ENCODE results near the gene ZFR.
"Not testable (repeated sequence)": the region's sequence is repeated elsewhere in the genome, so short reads cannot be mapped to it uniquely, and the experiment has no call there.

ZFR gene

DNA sequence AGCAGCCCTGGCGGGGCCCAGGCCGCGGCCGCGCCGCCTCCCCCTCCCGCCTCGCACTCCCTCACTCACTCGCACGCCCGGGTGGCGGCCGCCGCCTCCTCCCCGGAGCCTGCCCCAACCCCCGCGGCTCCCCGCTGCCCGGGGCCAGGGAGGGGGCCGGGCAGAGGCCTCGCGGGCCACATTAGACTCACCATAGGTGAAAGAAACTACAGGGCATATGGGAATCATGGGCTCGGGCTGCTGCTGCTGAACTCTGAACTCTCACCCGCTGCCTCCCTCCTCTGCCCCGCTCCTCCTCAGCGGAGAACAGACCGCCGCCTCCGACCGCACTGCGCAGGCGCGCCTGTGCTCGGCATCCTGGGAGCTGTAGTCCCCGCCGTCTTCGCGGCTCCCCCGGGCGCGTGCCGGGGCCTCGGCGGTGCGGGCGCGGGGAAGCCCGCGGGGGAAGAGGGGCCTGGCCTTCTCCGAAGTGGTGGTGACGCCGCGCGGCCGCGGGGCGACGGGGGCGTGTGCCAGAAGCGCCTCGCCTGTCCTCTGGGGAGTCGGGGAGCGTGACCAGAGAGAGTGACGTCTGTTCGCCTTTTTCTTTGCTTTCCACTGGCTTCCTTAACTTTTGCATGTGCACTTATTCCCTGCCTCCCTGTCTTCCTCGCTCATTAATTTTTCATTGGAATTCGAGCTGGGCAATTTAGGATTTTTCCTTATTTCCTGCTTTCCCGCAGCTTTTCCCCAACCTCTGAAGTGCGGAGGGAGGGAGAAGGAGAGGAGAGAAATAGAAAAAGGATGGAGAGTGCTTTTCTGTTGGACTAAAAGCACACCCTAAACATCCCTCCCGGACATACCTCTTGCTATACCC lies at the start of gene ZFR:
ZFR (minus strand) TSS at position 310 of the 856 bp plus-strand sequence; CDS start at position 228, 82 bp downstream.
- peak; percentile 91 for DNase-seq

DNA sequence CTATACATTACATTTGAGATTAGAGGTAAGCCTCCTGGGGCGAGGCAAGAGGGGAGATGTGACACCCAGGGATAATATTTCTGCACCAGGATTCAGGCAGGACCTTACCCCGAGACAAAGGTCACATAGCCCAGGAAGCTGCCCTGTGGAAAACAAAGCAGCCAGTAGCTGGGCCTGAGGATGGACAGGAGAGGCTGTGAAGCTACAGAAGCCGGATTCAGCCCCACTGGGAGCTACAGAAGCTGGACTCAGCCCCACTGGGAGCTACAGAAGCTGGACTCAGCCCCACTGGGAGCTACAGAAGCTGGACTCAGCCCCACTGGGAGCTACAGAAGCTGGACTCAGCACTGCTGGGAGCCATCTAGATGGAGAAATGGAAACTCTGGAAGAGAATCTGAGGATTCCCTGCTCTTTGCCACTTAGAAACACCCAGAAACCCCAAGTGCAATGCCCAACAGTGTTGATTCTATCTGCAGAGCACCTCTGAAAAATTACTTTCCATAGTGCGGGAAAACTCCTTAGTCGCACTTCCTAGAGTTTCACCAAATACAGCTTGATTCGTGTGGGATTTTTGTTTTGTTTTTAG lies 46.5 kb upstream of the ZFR start:
- no peak for DNase-seq

DNA sequence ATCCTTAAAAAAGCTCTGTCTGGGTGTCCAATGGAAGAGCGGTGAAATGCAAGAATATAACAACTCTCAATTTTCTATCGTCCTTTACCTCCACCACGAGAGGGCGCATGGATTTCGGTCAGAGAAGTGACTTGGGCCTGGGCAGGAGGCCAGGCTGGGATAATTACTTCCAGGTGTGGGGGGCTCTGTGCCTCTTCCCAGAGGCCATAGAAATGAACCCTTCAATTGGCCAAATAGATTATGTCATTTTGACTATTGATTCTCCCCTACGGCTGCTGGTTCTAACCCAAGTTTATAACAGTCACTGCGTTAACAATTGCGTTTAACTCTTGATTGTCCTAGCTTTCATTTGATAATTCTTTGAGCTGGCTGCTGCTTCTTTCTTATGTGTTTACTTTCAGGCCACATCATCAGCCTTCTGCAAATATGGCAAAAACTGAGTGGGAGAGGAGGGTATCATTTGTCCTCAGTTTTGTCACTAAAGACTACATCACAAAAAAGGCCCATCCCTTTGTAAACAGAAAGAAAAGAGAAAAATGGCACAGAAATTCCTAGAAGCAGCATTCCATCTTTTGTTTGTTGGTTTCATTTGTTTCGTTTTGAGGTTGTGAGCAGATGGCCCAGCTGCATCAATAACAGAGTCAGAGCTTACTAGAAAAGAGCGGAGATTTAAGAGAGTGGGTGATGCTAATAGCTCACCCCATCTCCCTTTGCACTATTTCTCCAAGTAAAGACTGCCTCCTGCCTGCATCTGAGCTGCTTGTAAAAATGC lies 45.4 kb upstream of the ZFR start:
- peak; percentile 65 for DNase-seq

GRCh38 chr5:32487424-32487823 lies 42.9 kb upstream of the ZFR start:
- DNase-seq: no peak

DNA sequence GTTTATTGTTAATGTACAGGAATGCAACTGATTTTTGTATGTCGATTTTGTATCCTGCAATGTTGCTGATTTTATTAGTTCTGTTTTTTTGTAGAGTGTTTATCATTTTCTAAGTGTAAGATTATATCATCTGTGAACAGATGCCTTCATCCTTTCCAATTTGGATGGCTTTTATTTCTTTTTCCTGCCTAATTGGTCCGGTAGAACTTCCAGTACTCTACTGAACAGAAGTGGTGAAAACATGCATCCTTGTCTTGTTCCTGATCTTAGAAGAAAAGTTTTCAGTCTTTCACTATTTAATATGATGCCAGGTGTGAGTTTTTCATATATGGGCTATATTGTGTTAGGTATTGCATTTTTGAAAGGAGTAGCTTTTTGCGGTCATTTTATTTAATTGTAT lies 42.5 kb upstream of the ZFR start:
- no peak for DNase-seq

DNA sequence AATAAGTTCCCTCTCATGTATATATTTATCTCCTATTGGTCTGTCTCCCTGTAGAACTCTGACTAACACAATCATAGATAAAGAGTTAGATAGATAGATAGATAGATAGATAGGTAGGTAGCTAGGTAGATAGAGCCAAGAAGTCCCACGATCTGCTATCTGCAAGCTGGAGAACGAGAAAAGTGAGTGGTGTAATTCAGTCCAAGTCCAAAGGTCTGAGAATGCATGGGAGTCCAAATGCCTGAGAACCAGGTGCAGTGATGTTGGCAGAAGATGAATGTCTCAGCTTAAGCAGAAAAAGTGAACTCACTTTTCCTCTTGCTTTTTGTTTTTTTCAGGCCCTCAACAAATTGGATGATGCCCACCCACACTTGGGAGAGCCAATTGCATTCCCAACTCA lies 37.7 kb upstream of the ZFR start:
- DNase-seq: no peak

DNA sequence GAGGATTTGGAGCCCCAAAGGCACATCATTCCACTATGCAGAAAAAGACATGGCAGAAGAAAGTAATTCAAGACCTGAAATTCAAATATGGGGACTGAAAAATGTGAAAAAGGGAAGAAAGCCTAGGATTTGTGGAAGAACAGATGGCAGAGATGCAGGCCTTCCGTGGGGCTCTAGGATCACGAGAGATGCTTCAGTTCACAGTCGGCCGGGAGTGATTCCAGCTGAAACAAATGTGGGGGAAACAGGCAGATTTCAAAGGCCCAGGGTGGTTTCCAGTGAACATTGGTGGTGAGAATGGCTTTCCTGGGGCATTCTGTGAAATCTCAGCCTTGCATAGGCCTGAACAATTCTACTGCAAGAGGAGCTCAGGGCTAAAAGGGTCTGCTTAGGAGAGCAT lies 34.6 kb upstream of the ZFR start:
- DNase-seq: no peak

DNA sequence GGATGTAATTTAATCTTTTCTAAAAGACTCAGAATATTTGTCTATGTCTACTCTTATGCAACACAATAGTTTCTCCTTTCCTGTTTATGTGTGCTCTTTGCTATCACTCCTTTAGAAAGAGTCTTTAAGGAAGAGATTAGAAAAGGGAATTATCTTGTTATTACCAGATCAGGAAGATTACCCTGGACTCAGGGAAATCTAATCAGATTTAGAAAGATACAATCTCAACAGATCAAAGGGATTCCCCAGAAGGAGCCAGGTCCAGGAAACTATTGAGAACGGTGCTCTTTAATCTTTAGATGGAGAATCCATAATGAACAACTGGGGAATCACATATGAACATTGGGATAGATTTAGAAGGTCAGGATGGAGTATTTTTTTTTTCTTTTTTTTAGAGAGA lies 32.4 kb upstream of the ZFR start:
- DNase-seq: no peak

- no peak for DNase-seq
Measured at GRCh38 chr5:32475334-32476097, 31.0 kb upstream of the ZFR start.

DNA sequence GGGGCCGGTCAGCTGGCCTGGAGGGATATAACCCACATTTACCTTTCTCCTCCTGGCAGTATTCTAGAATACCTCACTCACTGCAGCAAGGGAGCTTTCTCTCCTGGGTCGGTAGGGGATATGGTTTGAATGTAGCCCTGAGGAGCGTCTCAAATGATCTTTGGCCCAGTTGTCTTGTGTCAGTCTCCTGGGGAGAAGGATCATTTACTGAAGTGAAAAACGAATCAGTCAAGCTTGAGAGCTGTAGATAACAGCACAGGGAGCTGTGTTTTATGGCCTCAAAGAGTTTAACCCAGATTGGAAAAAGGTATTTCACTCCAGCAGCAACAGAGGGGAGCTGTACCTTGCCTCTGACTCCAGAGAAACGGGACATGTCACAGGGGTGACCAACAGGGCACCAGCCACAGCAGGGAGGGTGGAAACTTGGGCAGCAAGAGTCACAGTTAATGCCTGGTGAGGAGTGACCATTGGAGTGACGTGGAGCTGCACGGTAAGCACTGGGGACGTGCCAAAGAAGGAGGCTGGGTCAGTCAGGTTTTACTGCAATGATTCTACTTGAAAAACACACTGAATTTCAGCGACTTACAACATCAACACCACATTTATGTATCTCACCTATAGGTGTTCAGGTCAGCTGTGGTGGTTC lies 29.8 kb upstream of the ZFR start:
- no peak for DNase-seq

- no peak for DNase-seq
Measured at GRCh38 chr5:32473072-32473471, 28.5 kb upstream of the ZFR start.

- DNase-seq: no peak
Measured at GRCh38 chr5:32471784-32472183, 27.2 kb upstream of the ZFR start.

GRCh38 chr5:32465076-32465475 lies 20.5 kb upstream of the ZFR start:
- no peak for DNase-seq

GRCh38 chr5:32462618-32463017 lies 18.1 kb upstream of the ZFR start:
- DNase-seq: peak; percentile 43

DNA sequence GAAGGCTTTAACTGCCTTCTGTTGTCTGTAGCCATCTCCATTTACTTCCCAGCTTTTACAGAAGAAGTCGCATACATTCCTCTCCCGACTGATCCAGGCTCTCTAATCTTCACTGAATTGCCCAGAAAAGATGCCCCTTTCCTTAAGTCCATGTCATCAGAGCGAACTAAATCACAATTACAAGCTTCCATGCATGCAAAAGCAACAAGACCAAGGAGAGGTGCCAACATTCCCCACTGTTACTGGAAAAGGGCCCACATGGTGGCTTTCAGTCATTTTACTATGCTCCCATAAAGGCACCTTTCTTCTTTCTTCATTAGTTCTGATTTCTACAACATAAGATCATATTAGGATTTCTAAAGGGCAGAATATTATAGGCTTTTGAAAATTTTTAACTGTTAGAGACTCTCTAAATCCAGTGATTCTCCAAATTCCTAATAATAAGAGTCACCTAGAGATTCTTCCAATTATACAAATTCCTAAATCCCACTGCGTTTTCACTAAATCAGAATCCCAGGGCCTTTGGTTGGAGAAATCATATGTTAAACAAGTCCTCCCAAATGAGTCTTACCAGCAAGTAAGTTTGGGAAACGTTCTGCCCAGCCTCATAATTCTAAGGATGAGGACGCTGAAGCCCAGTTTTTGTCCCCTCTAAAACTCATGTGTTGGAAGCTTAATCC lies 17.0 kb upstream of the ZFR start:
- DNase-seq: no peak

GRCh38 chr5:32460702-32461101 lies 16.2 kb upstream of the ZFR start:
- no peak for DNase-seq

DNA sequence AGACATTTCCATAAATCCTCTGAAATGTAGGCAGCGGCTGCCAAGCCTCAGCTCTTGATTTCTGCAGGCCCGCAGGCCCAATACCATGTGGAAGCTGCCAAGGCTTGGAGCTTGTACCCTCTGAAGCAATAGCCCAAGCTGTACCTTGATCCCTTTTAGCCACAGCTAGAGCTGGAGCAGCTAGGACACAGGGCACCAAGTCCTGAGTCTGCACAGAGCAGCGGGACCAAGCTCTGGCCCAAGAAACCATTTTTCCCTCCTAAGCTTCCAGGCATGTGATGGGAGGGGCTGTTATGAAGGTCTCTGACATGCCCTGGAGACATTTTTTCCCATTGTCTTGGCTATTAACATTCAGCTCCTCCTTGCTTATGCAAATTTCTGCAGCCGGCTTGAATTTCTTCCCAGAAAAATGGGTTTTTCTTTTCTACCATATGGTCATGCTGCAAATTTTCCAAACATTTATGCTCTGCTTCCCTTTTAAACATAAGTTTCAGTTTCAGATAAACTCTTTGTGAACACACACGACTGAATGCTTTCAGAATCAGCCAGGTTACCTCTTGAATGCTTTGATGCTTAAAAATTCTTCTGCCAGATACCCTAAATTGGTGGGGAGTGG lies 14.4 kb upstream of the ZFR start:
- no peak for DNase-seq

- no peak for DNase-seq
Measured at GRCh38 chr5:32455311-32455710, 10.8 kb upstream of the ZFR start.

- no peak for DNase-seq
Measured at GRCh38 chr5:32454821-32455220, 10.3 kb upstream of the ZFR start.

DNA sequence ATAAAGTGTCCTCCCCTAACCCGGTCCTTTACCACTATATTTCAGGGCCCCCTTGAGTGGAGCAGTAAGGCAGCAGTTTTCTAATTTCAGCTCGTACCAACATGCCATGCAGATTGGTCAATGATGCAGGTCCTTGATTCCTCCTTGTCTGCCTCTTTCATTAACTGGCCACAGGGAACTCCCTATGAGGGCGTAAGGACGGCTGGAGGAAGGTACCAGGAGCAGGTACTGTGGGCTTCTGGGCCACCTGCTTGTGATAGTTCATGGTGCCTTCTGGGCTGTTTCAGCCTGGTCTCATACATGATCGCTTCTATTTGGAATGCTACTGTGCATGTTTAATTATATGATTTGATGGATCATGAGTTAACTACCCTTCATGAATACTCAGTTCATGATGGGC lies 9.4 kb upstream of the ZFR start:
- no peak for DNase-seq

GRCh38 chr5:32452316-32452715 lies 7.8 kb upstream of the ZFR start:
- DNase-seq: not testable (repeated sequence)

GRCh38 chr5:32450952-32451351 lies 6.4 kb upstream of the ZFR start:
- DNase-seq: no peak
